A172 (cell line): Measurements from ENCODE around the gene CLUH. TPM values are rescaled to one million over a fixed set of nuclear protein-coding genes. Genes with fewer than 3 reads are reported as not detected.
A peak's percentile ranks its signal among the peaks of the same experiment; 100 is the strongest.

Experiments used
- DNase-seq: peaks from one replicate; pipeline ENCODE4 v3.0.0-alpha.2; 2015; ENCODE audit warnings: low spot score
- total RNA-seq: library from RNA; depleted of rRNA; stranded (reverse); fragments of >200 nt; shearing (Covaris generic); gene quantifications from 2 replicates; pipeline ENCODE4 v1.2.3, GENCODE V29; 2014

Gene CLUH
- total RNA-seq, 1 experiment from 2014 or later: 52.2 TPM

GRCh38 chr17:2718150-2718938 lies 6.8 kb upstream of the CLUH start:
- peak; percentile 21 for DNase-seq

GRCh38 chr17:2716649-2717048 lies 5.1 kb upstream of the CLUH start:
- DNase-seq: no peak

- no peak for DNase-seq
Observed at GRCh38 chr17:2713881-2714280, 2.3 kb upstream of the CLUH start.

- no peak for DNase-seq
Observed at GRCh38 chr17:2712300-2713043, 908 bp upstream of the CLUH start.

- DNase-seq: no peak
Observed at GRCh38 chr17:2710803-2711607, 559 bp downstream of the CLUH start.

- DNase-seq: no peak
Observed at GRCh38 chr17:2710071-2710802, 1.3 kb downstream of the CLUH start.

GRCh38 chr17:2709183-2709661 lies 2.3 kb downstream of the CLUH start:
- DNase-seq: no peak

- DNase-seq: no peak
Observed at GRCh38 chr17:2708585-2709182, 2.9 kb downstream of the CLUH start.

GRCh38 chr17:2707721-2708584 lies 3.6 kb downstream of the CLUH start:
- DNase-seq: no peak

GRCh38 chr17:2706911-2707510 lies 4.6 kb downstream of the CLUH start:
- DNase-seq: no peak

GRCh38 chr17:2705888-2706795 lies 5.4 kb downstream of the CLUH start:
- DNase-seq: no peak

GRCh38 chr17:2705263-2705662 lies 6.3 kb downstream of the CLUH start:
- peak; percentile 14 for DNase-seq

GRCh38 chr17:2704890-2705248 lies 6.7 kb downstream of the CLUH start:
- no peak for DNase-seq

GRCh38 chr17:2704031-2704889 lies 7.3 kb downstream of the CLUH start:
- DNase-seq: no peak

- DNase-seq: no peak
Observed at GRCh38 chr17:2703606-2704005, 8.0 kb downstream of the CLUH start.

GRCh38 chr17:2703181-2703580 lies 8.4 kb downstream of the CLUH start:
- no peak for DNase-seq

GRCh38 chr17:2701996-2702741 lies 9.4 kb downstream of the CLUH start:
- no peak for DNase-seq
